GM23338 (cell line): ENCODE measurements around the gene VOPP1. TPM values are rescaled to one million over a fixed set of nuclear protein-coding genes. Genes with fewer than 3 reads are reported as not detected.

Experiments
- ATAC-seq: fragments of 200-7000 bp; cut with Tn5 transposase; 3 replicates; pipeline ENCODE4 v1.9.1; 2020
- DNase-seq: peaks from one replicate; pipeline ENCODE4 v3.0.0-alpha.2; 2015; ENCODE audit warnings: low spot score
- H2AFZ ChIP-seq: fragments of 200-600 bp; sonication (generic); 2 replicates; pipeline ENCODE4 v1.8.0; 2016; ENCODE audit warnings: antibody characterized with exemption, mild to moderate bottlenecking, moderate library complexity
- H3F3A ChIP-seq: fragments of 200-600 bp; sonication (generic); replicated peaks from 2 replicates; pipeline ENCODE4 v1.8.0; 2017; ENCODE audit warnings: antibody characterized with exemption, mixed run types, low read depth
- H3K27ac ChIP-seq: fragments of 200-600 bp; sonication (generic); 2 replicates; pipeline ENCODE4 v1.6.1; 2016; ENCODE audit warnings: low read depth
- H3K27me3 ChIP-seq: fragments of 200-600 bp; sonication (generic); 2 replicates; pipeline ENCODE4 v1.8.0; 2016; ENCODE audit warnings: mild to moderate bottlenecking, mixed run types, moderate library complexity; ENCODE audit not compliant: insufficient read depth
- H3K36me3 ChIP-seq: fragments of 200-600 bp; sonication (generic); 2 replicates; pipeline ENCODE4 v1.8.0; 2016; ENCODE audit warnings: mild to moderate bottlenecking; ENCODE audit not compliant: insufficient read depth
- H3K4me1 ChIP-seq: fragments of 200-600 bp; sonication (generic); 2 replicates; pipeline ENCODE4 v1.8.0; 2016; ENCODE audit warnings: mild to moderate bottlenecking, moderate library complexity; ENCODE audit not compliant: insufficient read depth
- H3K4me2 ChIP-seq: fragments of 200-600 bp; sonication (generic); 2 replicates; pipeline ENCODE4 v1.7.1; 2017; ENCODE audit warnings: mixed run types
- H3K4me3 ChIP-seq: fragments of 200-600 bp; sonication (generic); 2 replicates; pipeline ENCODE4 v1.6.1; 2016; ENCODE audit warnings: mixed run types
- H3K79me2 ChIP-seq: fragments of 200-600 bp; sonication (generic); replicated peaks from 2 replicates; pipeline ENCODE4 v1.8.0; 2017; ENCODE audit warnings: mild to moderate bottlenecking; ENCODE audit not compliant: insufficient read depth
- H3K9me2 ChIP-seq: fragments of 200-600 bp; sonication (generic); 2 replicates; pipeline ENCODE4 v1.8.0; 2017; ENCODE audit not compliant: insufficient read depth
- H4K20me1 ChIP-seq: fragments of 200-600 bp; sonication (generic); replicated peaks from 2 replicates; pipeline ENCODE4 v1.8.0; 2017; ENCODE audit warnings: mild to moderate bottlenecking; ENCODE audit not compliant: insufficient read depth
- H3K27ac Mint-ChIP-seq: 2 replicates; pipeline ENCODE4 v1.8.0; 2020; ENCODE audit warnings: inconsistent platforms, mild to moderate bottlenecking, moderate library complexity, mixed read lengths
- H3K27me3 Mint-ChIP-seq: 3 replicates; pipeline ENCODE4 v1.8.0; 2022; ENCODE audit warnings: low read depth, mild to moderate bottlenecking, moderate library complexity, mixed read lengths, inconsistent platforms; ENCODE audit not compliant: insufficient read depth, poor library complexity
- H3K36me3 Mint-ChIP-seq: 3 replicates; pipeline ENCODE4 v1.8.0; 2021; ENCODE audit warnings: low read depth, mild to moderate bottlenecking, inconsistent platforms, moderate library complexity, mixed read lengths
- H3K4me1 Mint-ChIP-seq: 3 replicates; pipeline ENCODE4 v1.8.0; 2020; ENCODE audit warnings: mild to moderate bottlenecking, inconsistent platforms, mixed read lengths
- H3K4me3 Mint-ChIP-seq: 3 replicates; pipeline ENCODE4 v1.8.0; 2021; ENCODE audit warnings: moderate library complexity, mild to moderate bottlenecking, inconsistent platforms, mixed read lengths
- H3K9me3 Mint-ChIP-seq: 3 replicates; pipeline ENCODE4 v1.8.0; 2020; ENCODE audit warnings: moderate library complexity, mild to moderate bottlenecking, inconsistent platforms, mixed read lengths
- CREB1 ChIP-seq: fragments of 250-450 bp; sonication (Bioruptor Pico); IDR thresholded peaks from 2 replicates; pipeline ENCODE4 v1.5.0; 2020; ENCODE audit warnings: low read depth, mild to moderate bottlenecking, moderate library complexity
- ETS1 ChIP-seq: IDR thresholded peaks from 2 replicates; pipeline ENCODE4 v1.6.1; 2016; ENCODE audit warnings: antibody characterized with exemption
- EZH2 ChIP-seq: fragments of 200-600 bp; sonication (generic); IDR thresholded peaks from one replicate; pipeline ENCODE4 v1.8.0; 2017; ENCODE audit warnings: antibody characterized with exemption, mild to moderate bottlenecking, low read depth; ENCODE audit not compliant: unreplicated experiment
- EZH2phosphoT487 ChIP-seq: fragments of 200-600 bp; sonication (generic); IDR thresholded peaks from one replicate; pipeline ENCODE4 v1.8.1; 2018; ENCODE audit warnings: antibody characterized with exemption; ENCODE audit not compliant: unreplicated experiment
- JUNB ChIP-seq: IDR thresholded peaks from one replicate; pipeline ENCODE4 v1.6.1; 2016; ENCODE audit warnings: antibody characterized with exemption; ENCODE audit not compliant: unreplicated experiment
- NANOG ChIP-seq: IDR thresholded peaks from 2 replicates; pipeline ENCODE4 v1.6.1; 2016; ENCODE audit warnings: antibody characterized with exemption, borderline replicate concordance
- POLR2AphosphoS5 ChIP-seq: IDR thresholded peaks from 2 replicates; pipeline ENCODE4 v1.6.1; 2016; ENCODE audit warnings: antibody characterized with exemption, low read depth
- REST ChIP-seq: IDR thresholded peaks from one replicate; pipeline ENCODE4 v1.6.1; 2018; ENCODE audit warnings: antibody characterized with exemption; ENCODE audit not compliant: unreplicated experiment
- STAT1 ChIP-seq: IDR thresholded peaks from one replicate; pipeline ENCODE4 v1.6.1; 2016; ENCODE audit warnings: antibody characterized with exemption; ENCODE audit not compliant: unreplicated experiment
- ZNF114 ChIP-seq: fragments of 250-450 bp; sonication (Bioruptor Pico); IDR thresholded peaks from 2 replicates; pipeline ENCODE4 v1.5.0; 2020; ENCODE audit warnings: mild to moderate bottlenecking, moderate library complexity
- ZNF331 ChIP-seq: fragments of 250-450 bp; sonication (Bioruptor Pico); IDR thresholded peaks from 2 replicates; pipeline ENCODE4 v1.5.0; 2020; ENCODE audit warnings: low read depth, mild to moderate bottlenecking, moderate library complexity
- polyA plus RNA-seq: library from polyadenylated mRNA; unstranded; fragments of >200 nt; fragmentation: Nextera tagmentation; extraction: Ambion mirVana; gene quantifications from 2 replicates; pipeline ENCODE4 v1.2.1, GENCODE V29; 2016
- total RNA-seq: library from RNA; depleted of rRNA; stranded (reverse); fragments of >200 nt; shearing (Covaris generic); gene quantifications from 2 replicates; pipeline ENCODE4 v1.2.3, GENCODE V29; 2014
- TF ChIP-seq, protein P1 (sequence below), 2 experiments: fragments of 200-600 bp in 1 of 2; sonication (generic) in 1 of 2; conservative IDR thresholded peaks; 2 replicates each; pipeline versions ENCODE4 v1.5.1 to v1.6.1; 2016 to 2017; ENCODE audit warnings: antibody characterized with exemption in 2 of 2, low read depth in 2 of 2, mild to moderate bottlenecking in 2 of 2, moderate library complexity in 1 of 2
- TF ChIP-seq, protein P2 (sequence below): fragments of 250-450 bp; sonication (Bioruptor Pico); IDR thresholded peaks from 2 replicates; pipeline ENCODE4 v1.5.0; 2020; ENCODE audit warnings: mild to moderate bottlenecking, moderate library complexity

The VOPP1 gene
- total and polyA plus RNA-seq, 2 experiments from 2014 or later = 28.2 to 73.7 TPM

DNA sequence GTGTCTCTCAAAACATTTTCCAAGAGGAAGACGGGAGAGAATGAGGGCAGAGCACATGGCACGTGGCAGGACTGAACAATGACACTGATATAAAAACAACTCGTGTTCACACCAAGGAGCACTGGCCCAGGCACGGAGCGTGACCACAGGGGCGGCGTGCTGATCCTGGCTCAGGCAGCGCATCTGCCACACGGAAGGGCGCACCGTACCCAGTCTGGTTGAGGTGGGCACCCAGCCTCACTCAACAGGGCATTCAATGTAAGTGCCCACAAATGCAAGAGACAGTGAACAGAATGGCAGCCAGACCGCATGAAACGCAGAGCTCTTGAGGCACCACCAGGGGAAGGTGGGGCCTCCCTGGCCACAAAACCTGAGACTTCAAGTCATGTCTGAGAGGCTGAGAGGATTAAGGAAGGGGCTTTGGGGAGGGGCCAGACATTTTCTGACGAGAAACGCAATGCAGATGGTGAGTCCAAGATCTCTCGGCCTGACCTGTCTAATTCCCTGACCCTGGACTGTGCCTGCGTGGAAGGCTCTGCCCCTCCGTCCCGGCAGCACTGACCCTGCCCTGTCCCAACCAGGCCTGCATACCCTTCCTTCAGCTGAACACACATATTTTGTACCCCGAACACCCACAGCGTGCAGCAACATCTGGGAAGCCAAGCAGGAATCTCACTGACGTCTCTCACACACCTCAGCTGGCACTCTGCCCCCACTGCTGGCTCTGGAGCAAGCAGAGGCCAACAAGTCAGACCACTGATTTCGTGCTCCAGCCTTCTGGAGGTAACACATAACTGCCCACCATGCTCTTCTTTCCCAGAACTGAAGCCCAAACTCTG is 35.5 kb downstream of the VOPP1 start:
- H3K4me3 Mint-ChIP-seq = no peak overlapping the region; the same call in 2 of the 3 replicates
- no peaks in the 10 kb centered on the region for H3K9me3 Mint-ChIP-seq
- no peaks in the 10 kb centered on the region for H3F3A ChIP-seq
- no peak overlapping the region for H3K4me3 ChIP-seq
- no peaks in the 10 kb centered on the region for H3K36me3 ChIP-seq
- TF ChIP-seq STAT1 (no peak), POLR2AphosphoS5 (no peak), EZH2 (no peak), REST (no peak), JUNB (no peak), EZH2phosphoT487 (no peak), ZNF114 (CRISPR knock-in tag) (no peak), CREB1 (CRISPR knock-in tag) (no peak), NANOG (no peak), ETS1 (no peak), ZNF331 (CRISPR knock-in tag) (no peak)
- TF ChIP-seq, protein P1, sequence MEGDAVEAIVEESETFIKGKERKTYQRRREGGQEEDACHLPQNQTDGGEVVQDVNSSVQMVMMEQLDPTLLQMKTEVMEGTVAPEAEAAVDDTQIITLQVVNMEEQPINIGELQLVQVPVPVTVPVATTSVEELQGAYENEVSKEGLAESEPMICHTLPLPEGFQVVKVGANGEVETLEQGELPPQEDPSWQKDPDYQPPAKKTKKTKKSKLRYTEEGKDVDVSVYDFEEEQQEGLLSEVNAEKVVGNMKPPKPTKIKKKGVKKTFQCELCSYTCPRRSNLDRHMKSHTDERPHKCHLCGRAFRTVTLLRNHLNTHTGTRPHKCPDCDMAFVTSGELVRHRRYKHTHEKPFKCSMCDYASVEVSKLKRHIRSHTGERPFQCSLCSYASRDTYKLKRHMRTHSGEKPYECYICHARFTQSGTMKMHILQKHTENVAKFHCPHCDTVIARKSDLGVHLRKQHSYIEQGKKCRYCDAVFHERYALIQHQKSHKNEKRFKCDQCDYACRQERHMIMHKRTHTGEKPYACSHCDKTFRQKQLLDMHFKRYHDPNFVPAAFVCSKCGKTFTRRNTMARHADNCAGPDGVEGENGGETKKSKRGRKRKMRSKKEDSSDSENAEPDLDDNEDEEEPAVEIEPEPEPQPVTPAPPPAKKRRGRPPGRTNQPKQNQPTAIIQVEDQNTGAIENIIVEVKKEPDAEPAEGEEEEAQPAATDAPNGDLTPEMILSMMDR (conservative IDR thresholded peaks at IDR 0.05; ENCODE audit: low read depth in 2 of 2) = no peak
- TF ChIP-seq, protein P2, sequence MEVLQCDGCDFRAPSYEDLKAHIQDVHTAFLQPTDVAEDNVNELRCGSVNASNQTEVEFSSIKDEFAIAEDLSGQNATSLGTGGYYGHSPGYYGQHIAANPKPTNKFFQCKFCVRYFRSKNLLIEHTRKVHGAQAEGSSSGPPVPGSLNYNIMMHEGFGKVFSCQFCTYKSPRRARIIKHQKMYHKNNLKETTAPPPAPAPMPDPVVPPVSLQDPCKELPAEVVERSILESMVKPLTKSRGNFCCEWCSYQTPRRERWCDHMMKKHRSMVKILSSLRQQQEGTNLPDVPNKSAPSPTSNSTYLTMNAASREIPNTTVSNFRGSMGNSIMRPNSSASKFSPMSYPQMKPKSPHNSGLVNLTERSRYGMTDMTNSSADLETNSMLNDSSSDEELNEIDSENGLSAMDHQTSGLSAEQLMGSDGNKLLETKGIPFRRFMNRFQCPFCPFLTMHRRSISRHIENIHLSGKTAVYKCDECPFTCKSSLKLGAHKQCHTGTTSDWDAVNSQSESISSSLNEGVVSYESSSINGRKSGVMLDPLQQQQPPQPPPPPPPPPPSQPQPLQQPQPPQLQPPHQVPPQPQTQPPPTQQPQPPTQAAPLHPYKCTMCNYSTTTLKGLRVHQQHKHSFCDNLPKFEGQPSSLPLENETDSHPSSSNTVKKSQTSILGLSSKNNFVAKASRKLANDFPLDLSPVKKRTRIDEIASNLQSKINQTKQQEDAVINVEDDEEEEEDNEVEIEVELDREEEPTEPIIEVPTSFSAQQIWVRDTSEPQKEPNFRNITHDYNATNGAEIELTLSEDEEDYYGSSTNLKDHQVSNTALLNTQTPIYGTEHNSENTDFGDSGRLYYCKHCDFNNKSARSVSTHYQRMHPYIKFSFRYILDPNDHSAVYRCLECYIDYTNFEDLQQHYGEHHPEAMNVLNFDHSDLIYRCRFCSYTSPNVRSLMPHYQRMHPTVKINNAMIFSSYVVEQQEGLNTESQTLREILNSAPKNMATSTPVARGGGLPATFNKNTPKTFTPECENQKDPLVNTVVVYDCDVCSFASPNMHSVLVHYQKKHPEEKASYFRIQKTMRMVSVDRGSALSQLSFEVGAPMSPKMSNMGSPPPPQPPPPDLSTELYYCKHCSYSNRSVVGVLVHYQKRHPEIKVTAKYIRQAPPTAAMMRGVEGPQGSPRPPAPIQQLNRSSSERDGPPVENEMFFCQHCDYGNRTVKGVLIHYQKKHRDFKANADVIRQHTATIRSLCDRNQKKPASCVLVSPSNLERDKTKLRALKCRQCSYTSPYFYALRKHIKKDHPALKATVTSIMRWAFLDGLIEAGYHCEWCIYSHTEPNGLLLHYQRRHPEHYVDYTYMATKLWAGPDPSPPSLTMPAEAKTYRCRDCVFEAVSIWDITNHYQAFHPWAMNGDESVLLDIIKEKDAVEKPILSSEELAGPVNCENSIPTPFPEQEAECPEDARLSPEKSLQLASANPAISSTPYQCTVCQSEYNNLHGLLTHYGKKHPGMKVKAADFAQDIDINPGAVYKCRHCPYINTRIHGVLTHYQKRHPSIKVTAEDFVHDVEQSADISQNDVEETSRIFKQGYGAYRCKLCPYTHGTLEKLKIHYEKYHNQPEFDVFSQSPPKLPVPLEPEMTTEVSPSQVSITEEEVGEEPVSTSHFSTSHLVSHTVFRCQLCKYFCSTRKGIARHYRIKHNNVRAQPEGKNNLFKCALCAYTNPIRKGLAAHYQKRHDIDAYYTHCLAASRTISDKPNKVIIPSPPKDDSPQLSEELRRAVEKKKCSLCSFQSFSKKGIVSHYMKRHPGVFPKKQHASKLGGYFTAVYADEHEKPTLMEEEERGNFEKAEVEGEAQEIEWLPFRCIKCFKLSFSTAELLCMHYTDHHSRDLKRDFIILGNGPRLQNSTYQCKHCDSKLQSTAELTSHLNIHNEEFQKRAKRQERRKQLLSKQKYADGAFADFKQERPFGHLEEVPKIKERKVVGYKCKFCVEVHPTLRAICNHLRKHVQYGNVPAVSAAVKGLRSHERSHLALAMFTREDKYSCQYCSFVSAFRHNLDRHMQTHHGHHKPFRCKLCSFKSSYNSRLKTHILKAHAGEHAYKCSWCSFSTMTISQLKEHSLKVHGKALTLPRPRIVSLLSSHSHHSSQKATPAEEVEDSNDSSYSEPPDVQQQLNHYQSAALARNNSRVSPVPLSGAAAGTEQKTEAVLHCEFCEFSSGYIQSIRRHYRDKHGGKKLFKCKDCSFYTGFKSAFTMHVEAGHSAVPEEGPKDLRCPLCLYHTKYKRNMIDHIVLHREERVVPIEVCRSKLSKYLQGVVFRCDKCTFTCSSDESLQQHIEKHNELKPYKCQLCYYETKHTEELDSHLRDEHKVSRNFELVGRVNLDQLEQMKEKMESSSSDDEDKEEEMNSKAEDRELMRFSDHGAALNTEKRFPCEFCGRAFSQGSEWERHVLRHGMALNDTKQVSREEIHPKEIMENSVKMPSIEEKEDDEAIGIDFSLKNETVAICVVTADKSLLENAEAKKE (CRISPR knock-in tag) = no peak
- no peaks in the 10 kb centered on the region for H3K36me3 Mint-ChIP-seq
- peaks cover 58% of the 10 kb centered on the region for H3K4me1 ChIP-seq
- H4K20me1 ChIP-seq = peaks cover 12% of the 10 kb centered on the region
- H3K4me1 Mint-ChIP-seq = peaks cover 81% of the 10 kb centered on the region
- H3K79me2 ChIP-seq = peaks cover 92% of the 10 kb centered on the region
- H3K27me3 ChIP-seq = no peaks in the 10 kb centered on the region
- H2AFZ ChIP-seq = no peak overlapping the region
- no peak overlapping the region for H3K27ac ChIP-seq
- ATAC-seq (no peak), DNase-seq (no peak)
- H3K27ac Mint-ChIP-seq = peak overlapping the region; percentile 30; the same call in 1 of the 2 replicates
- H3K4me2 ChIP-seq = no peak overlapping the region
- no peaks in the 10 kb centered on the region for H3K9me2 ChIP-seq
- H3K27me3 Mint-ChIP-seq = peaks cover 7% of the 10 kb centered on the region
